Measurements from ENCODE around the gene RPL32.

DNA sequence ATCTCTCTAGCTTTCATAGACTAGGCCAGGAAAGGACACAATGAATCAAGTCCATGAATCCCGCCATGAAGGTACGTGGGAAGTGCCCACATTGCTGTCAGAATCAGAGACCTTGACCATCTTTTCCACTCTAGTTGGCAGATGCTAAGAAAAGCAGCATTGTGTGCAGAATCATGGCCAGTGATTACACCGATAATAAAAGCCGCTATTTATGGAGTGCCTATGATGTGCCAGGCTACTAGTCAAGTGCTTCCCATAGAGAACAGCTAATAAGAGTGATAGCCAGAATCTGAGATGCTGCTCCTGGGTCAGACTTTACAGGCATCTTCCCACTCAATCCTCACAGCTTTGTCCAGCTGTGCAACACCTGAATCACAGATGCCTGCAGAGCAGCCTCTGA lies 13.2 kb upstream of the RPL32 start:
- TF ChIP-seq EZH2phosphoT487 (IDR thresholded peaks at IDR 0.05; ENCODE audit: low read depth, severe bottlenecking, unreplicated experiment) = no peak
- TF ChIP-seq EZH2 (IDR thresholded peaks at IDR 0.05; ENCODE audit: borderline replicate concordance) = no peak
- TF ChIP-seq, protein P1, sequence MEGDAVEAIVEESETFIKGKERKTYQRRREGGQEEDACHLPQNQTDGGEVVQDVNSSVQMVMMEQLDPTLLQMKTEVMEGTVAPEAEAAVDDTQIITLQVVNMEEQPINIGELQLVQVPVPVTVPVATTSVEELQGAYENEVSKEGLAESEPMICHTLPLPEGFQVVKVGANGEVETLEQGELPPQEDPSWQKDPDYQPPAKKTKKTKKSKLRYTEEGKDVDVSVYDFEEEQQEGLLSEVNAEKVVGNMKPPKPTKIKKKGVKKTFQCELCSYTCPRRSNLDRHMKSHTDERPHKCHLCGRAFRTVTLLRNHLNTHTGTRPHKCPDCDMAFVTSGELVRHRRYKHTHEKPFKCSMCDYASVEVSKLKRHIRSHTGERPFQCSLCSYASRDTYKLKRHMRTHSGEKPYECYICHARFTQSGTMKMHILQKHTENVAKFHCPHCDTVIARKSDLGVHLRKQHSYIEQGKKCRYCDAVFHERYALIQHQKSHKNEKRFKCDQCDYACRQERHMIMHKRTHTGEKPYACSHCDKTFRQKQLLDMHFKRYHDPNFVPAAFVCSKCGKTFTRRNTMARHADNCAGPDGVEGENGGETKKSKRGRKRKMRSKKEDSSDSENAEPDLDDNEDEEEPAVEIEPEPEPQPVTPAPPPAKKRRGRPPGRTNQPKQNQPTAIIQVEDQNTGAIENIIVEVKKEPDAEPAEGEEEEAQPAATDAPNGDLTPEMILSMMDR (IDR thresholded peaks at IDR 0.05; ENCODE audit: poor library complexity) = no peak

Data from hepatocyte (in vitro differentiated cells).